Esophagus muscularis mucosa (tissue), 3 donors: ENCODE data around the gene PIP4K2B.

Experiments
- CTCF ChIP-seq, 3 experiments: fragments of 200-600 bp in 2 of 3; fragments of 450-650 bp in 1 of 3; sonication (generic) in 2 of 3; IDR thresholded peaks; one replicate each; pipeline ENCODE4 v1.5.1; 2017 to 2019; ENCODE audit warnings: antibody characterized with exemption in 3 of 3, mild to moderate bottlenecking in 2 of 3, moderate library complexity in 1 of 3
- POLR2A ChIP-seq: fragments of 450-650 bp; IDR thresholded peaks from one replicate; pipeline ENCODE4 v1.6.1; 2017; ENCODE audit warnings: antibody characterized with exemption, moderate library complexity, mild to moderate bottlenecking, low read depth

GRCh38 chr17:38766341-38766740 is 33.0 kb downstream of the PIP4K2B start:
- TF ChIP-seq POLR2A = no peak
- TF ChIP-seq CTCF (IDR thresholded peaks at IDR 0.05) = no peak
